GM12865 (cell line): ENCODE results near the gene OST4.

Experiments used
- DNase-seq: peaks from one replicate; pipeline ENCODE4 v3.0.0; 2010; ENCODE audit warnings: low read depth
- H3K4me3 ChIP-seq: 2 replicates; pipeline ENCODE4 v1.5.1; 2011; ENCODE audit warnings: mild to moderate bottlenecking, low read depth, low read length, control low read depth
- CTCF ChIP-seq: IDR thresholded peaks from 2 replicates; pipeline ENCODE4 v1.5.1; 2011; ENCODE audit warnings: low read length, control low read depth, low read depth, inconsistent platforms; ENCODE audit not compliant: insufficient read depth; ENCODE audit errors: missing control alignments

OST4 gene

GRCh38 chr2:27039426-27039825, 32.0 kb downstream of the OST4 start:
- no peak overlapping the region for H3K4me3 ChIP-seq
- no peak for DNase-seq
- no peak for TF ChIP-seq CTCF

GRCh38 chr2:27038631-27039339, 32.7 kb downstream of the OST4 start:
- TF ChIP-seq CTCF = no peak
- DNase-seq = no peak
- no peak overlapping the region for H3K4me3 ChIP-seq

GRCh38 chr2:27038012-27038411, 33.4 kb downstream of the OST4 start:
- DNase-seq = no peak
- no peak overlapping the region for H3K4me3 ChIP-seq
- no peak for TF ChIP-seq CTCF

- no peak for DNase-seq
- H3K4me3 ChIP-seq = peak overlapping the region; percentile 99
- TF ChIP-seq CTCF = no peak
Observed at GRCh38 chr2:27033253-27033852, 38.1 kb downstream of the OST4 start.

GRCh38 chr2:27032495-27033252, 38.8 kb downstream of the OST4 start, which contains the start of gene TMEM214:
Gene TMEM214, plus strand, starts transcription at chr2:27032965. Its CDS starts 51 bp downstream, at chr2:27033016.
- TF ChIP-seq CTCF = peak; percentile 3
- peak; percentile 93 for DNase-seq
- peak within 1 kb of the TSS; percentile 99 for H3K4me3 ChIP-seq

- TF ChIP-seq CTCF = no peak
- H3K4me3 ChIP-seq = no peak overlapping the region
- DNase-seq = no peak
Observed at GRCh38 chr2:27029051-27029450, 42.4 kb downstream of the OST4 start.
